Colonic mucosa (tissue), 4 donors: ENCODE data around the gene CCDC51. TPM values are rescaled to one million over a fixed set of nuclear protein-coding genes. Genes with fewer than 3 reads are reported as not detected.
"Not testable (repeated sequence)": the region's sequence is repeated elsewhere in the genome, so short reads cannot be mapped to it uniquely, and the experiment has no call there.

Experiments used
- DNase-seq: peaks from one replicate; pipeline ENCODE4 v3.0.0-alpha.2; 2020
- H3K27ac ChIP-seq: fragments of 200-600 bp; one replicate; pipeline ENCODE4 v1.8.0; 2021
- H3K27me3 ChIP-seq: fragments of 200-600 bp; one replicate; pipeline ENCODE4 v1.8.0; 2021
- H3K36me3 ChIP-seq: fragments of 200-600 bp; one replicate; pipeline ENCODE4 v1.8.0; 2021
- H3K4me1 ChIP-seq: fragments of 200-600 bp; one replicate; pipeline ENCODE4 v1.8.0; 2021; ENCODE audit warnings: mild to moderate bottlenecking
- H3K4me3 ChIP-seq: fragments of 200-600 bp; one replicate; pipeline ENCODE4 v1.8.0; 2021
- H3K9ac ChIP-seq, 2 donors: one replicate each; pipeline ENCODE4 v1.7.0; 2013; ENCODE audit warnings: control low read depth in 2 of 2, low read depth in 2 of 2, low read length in 2 of 2
- H3K9me3 ChIP-seq: fragments of 200-600 bp; one replicate; pipeline ENCODE4 v1.8.0; 2021
- intact Hi-C: fragments of 100-400 bp; cut with DNase I; formaldehyde crosslinking; loops from one replicate; pipeline ENCODE4 v1.14.1; 2022
- total RNA-seq, 2 donors: library from RNA; stranded (reverse); fragmentation: NEBNext Ultra II Directional in 1 of 2; extraction: Animal tissue kit (Norgen Biotek cat#: 25700) in 1 of 2; gene quantifications; one replicate each; pipeline ENCODE4 v1.2.1, GENCODE V29; 2021
- TF ChIP-seq, protein P1 (sequence below): fragments of 200-600 bp; IDR thresholded peaks from one replicate; pipeline ENCODE4 v1.8.0; 2022; ENCODE audit warnings: antibody characterized with exemption, mild to moderate bottlenecking
- donor health status: healthy.
- donor health status: DM: no; HTN: no; CAD: no.
- donor health status: DM: no; HTN: no; CAD: no.

CCDC51 gene
- total RNA-seq, 2 donors from 2014 or later, result 11.8 to 21.5 TPM

DNA sequence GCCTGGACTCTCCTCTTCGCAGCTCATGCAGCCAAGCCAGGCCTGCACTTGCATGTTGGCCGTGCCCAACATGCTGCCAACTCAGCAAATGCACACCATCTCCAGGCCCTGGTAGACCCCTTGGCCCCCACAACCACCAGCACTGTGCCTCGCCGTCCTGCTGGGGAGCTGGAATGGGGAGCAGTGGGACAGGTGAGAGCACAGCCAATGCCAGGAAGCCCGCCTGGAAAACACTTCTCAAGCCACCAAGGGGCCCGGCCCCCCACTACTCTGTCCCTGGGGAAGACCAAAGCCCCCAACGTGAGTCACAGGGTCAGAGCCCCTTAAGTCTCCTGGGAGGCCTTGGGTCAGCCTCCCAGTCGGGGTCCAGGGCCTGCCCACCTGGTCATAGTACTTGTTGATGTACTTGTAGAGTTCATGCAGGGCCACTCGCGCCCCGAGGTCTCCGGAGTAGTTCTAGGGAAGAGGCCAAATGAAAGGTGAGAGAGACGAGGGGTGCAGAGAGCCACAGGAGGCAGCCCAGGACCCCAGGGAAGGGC lies 34.5 kb downstream of the CCDC51 start:
- Histone ChIP-seq H3K27me3 (no peaks in the 10 kb centered on the region), H3K27ac (no peak overlapping the region), H3K4me1 (no peaks in the 10 kb centered on the region), H3K4me3 (no peak overlapping the region), H3K9me3 (no peaks in the 10 kb centered on the region), H3K36me3 (no peaks in the 10 kb centered on the region), H3K9ac (no peak overlapping the region)
- intact Hi-C loops, result loop anchor here (10.0 kb wide), 1 partner anchor 131 kb away; no protein-coding TSS in a partner anchor
- no peak for DNase-seq
- TF ChIP-seq, protein P1, sequence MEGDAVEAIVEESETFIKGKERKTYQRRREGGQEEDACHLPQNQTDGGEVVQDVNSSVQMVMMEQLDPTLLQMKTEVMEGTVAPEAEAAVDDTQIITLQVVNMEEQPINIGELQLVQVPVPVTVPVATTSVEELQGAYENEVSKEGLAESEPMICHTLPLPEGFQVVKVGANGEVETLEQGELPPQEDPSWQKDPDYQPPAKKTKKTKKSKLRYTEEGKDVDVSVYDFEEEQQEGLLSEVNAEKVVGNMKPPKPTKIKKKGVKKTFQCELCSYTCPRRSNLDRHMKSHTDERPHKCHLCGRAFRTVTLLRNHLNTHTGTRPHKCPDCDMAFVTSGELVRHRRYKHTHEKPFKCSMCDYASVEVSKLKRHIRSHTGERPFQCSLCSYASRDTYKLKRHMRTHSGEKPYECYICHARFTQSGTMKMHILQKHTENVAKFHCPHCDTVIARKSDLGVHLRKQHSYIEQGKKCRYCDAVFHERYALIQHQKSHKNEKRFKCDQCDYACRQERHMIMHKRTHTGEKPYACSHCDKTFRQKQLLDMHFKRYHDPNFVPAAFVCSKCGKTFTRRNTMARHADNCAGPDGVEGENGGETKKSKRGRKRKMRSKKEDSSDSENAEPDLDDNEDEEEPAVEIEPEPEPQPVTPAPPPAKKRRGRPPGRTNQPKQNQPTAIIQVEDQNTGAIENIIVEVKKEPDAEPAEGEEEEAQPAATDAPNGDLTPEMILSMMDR, result no peak

DNA sequence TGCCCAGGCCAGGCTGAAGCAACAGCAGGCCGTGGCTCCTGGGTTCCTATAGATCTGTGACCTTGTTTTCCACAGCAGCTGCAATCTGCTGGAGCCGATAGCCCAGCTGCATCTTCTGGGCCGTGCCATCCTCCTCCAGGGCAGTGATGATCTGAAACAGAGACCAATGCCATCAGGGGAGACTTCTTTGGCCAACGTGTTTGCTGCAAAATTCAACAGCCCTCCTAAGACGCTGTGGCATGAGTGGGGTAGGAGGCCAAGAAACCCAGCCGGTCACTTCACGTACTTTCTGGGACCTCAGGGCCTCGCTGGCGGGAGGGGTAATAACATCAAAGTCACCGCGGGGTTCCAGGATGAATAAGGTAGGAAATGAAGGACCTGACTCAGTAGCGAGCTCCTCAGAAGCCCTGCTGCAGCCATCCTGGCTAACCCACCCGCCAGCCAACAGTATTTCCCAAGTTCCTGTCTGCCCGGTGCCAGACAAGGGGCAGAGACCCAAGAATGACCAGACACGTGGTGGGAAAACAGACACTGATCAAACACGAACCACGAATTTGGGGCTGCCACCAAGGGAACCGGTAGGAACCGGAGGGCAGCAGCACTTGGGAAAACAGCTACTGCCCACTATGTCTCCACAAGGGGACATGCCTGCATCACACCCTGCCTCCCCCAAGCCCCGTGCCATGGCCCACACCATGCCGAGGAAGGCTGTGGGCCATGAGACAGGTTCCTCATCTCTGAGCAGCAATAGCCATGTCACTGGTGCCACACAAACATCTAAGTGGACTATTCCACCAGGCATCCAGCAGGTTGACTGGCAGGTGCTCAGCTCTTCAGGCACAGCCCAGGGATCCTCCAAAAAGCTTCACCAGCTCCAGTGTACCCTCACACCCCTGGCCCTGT lies 35.2 kb downstream of the CCDC51 start:
- Histone ChIP-seq H3K27ac (no peak overlapping the region), H3K9ac (no peak overlapping the region), H3K4me1 (no peaks in the 10 kb centered on the region), H3K4me3 (no peak overlapping the region), H3K36me3 (no peaks in the 10 kb centered on the region), H3K27me3 (no peaks in the 10 kb centered on the region), H3K9me3 (no peaks in the 10 kb centered on the region)
- TF ChIP-seq, protein P1, result no peak
- intact Hi-C loops, result loop anchor here (5.0 to 10.0 kb wide), 2 partner anchors 130 to 143 kb away; no protein-coding TSS in a partner anchor
- DNase-seq, result no peak

DNA sequence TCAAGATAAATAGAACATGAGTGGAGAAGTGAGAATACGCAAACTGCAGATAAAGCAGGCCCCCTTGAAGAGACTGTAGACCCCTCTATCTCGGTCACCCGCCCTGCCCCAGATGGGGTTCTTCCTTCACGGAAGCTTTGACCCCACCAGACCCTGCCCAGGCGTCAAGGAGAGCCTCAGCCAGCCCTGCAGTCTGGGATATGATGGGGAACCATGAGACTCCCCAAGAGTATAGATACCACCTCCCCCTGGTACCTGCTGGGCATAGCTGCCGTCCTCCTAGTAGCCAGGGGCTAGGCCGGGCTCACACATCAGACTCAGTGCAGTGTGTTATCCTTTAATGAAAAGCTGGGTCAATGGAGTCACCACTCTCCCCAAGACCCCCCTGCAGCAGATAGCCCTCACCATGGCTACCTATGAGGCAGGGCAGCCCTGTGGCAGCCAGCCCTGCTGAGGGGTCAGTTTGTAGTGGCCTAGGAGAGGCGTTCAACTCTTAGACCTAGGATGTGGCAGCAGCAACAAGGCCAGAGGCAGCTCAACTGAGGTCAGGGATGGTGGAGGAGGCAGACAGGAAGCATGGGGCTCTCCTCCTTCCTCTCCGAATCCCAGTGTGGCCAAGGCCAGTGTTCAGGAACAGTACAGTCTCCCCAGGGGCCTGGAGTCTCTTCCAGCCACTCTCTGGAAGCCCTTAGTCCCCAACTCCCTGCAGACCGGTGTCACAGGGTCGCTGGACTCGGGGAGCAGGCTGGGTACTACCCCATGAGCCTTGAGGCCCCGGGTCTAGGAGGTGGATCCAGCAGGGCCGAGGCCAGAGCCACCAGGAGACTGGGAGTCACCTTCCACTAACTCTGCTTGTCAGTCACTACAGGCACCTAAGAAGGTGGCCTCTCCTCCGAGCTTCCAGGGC lies 36.1 kb downstream of the CCDC51 start:
- no peak for DNase-seq
- H3K27ac ChIP-seq, result no peak overlapping the region
- no peaks in the 10 kb centered on the region for H3K9me3 ChIP-seq
- H3K4me3 ChIP-seq, result no peak overlapping the region
- H3K36me3 ChIP-seq, result no peaks in the 10 kb centered on the region
- TF ChIP-seq, protein P1, result no peak
- H3K9ac ChIP-seq, result no peak overlapping the region
- intact Hi-C loops, result loop anchor here (5.0 to 10.0 kb wide), 2 partner anchors 129 to 144 kb away; no protein-coding TSS in a partner anchor
- no peaks in the 10 kb centered on the region for H3K4me1 ChIP-seq
- H3K27me3 ChIP-seq, result no peaks in the 10 kb centered on the region

DNA sequence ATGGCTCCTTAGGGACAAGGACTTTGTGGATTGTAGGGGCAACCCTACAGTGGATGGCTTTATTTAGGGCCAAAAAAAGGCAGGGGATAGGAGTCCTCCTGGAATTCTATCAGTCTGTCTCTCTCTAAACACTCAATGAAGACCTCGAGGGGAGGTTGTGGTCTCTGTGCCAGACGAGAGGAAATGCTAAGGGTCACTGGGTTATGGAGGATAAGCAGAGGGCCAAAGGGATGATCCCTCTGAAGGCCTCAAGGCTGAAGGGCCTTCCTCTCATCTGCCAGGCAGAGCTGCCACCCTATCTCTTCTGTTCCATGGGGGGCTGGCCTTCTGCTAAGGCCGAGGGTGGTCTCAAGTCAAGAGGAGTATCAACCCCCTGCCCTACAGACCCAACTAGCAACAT lies 37.0 kb downstream of the CCDC51 start:
- Histone ChIP-seq H3K9me3 (no peaks in the 10 kb centered on the region), H3K4me3 (no peak overlapping the region), H3K27me3 (no peaks in the 10 kb centered on the region), H3K27ac (no peak overlapping the region), H3K36me3 (no peaks in the 10 kb centered on the region), H3K9ac (peak overlapping the region in 1 of 2 donors; percentile 12), H3K4me1 (no peaks in the 10 kb centered on the region)
- intact Hi-C loops, result loop anchor here (5.0 to 10.0 kb wide), 2 partner anchors 128 to 144 kb away; no protein-coding TSS in a partner anchor
- DNase-seq, result no peak
- TF ChIP-seq, protein P1, result no peak

DNA sequence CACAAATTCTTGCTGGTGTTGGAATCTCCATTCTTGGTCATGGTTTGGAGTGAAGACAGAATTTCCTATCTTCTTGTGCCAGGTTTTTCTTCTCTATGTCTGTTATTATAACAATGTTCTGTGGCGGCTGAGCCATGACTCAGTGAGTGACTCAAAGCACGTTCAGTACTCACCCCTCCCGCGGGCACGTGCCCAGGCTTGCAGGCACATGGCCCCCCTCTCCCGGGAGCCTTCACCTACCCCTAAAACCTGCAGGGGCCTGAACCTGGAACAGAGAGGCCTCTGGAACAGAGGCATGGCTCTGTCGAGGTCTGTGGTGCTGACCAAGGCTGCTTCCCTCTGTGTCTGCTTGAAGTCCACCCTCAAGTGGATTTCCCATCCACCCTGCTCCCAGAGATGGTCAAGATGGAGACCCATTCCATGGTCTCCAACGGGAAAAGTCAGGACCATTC lies 37.6 kb downstream of the CCDC51 start:
- Histone ChIP-seq H3K9ac (no peak overlapping the region), H3K9me3 (no peaks in the 10 kb centered on the region), H3K36me3 (no peaks in the 10 kb centered on the region), H3K4me1 (no peaks in the 10 kb centered on the region), H3K27me3 (no peaks in the 10 kb centered on the region), H3K4me3 (no peak overlapping the region), H3K27ac (no peak overlapping the region)
- TF ChIP-seq, protein P1, result no peak
- peak; percentile 50 for DNase-seq
- intact Hi-C loops, result loop anchor here (5.0 to 10.0 kb wide), 2 partner anchors 128 to 145 kb away; no protein-coding TSS in a partner anchor

DNA sequence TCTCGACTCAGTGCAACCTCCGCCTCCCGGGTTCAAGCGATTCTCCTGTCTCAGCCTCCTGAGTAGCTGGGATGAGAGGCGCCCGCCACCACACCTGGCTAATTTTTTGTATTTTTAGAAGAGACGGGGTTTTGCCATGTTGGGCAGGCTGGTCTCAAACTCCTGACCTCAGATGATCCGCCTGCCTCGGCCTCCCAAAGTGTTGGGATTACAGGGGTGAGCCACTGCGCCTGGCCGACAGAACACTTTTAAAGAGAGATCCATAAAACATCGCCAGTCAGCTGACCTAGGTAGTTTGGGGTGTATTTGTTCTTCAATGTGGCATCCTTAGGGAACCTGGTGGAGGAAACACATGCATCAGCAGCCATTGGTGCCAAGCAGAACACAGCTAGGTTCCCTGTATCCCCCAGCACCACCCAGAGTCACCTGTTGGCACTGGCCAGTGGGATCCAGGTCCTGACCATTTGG lies 38.5 kb downstream of the CCDC51 start:
- not testable (repeated sequence) for H3K4me1 ChIP-seq, H3K9ac ChIP-seq, H3K27ac ChIP-seq, H3K4me3 ChIP-seq, H3K27me3 ChIP-seq, DNase-seq, H3K36me3 ChIP-seq, H3K9me3 ChIP-seq
- intact Hi-C loops, result loop anchor here (2.0 to 10.0 kb wide), 3 partner anchors 35 to 146 kb away; no protein-coding TSS in a partner anchor
